RWPE2 (cell line): ENCODE measurements around the gene EPYC.
A peak's percentile ranks its signal among the peaks of the same experiment; 100 is the strongest.

ENCODE experiments used
- ATAC-seq: fragments of 200-7000 bp; cut with Tn5 transposase; 3 replicates; pipeline ENCODE4 v1.9.1; 2021; ENCODE audit warnings: low read depth
- DNase-seq: peaks from one replicate; pipeline ENCODE4 v3.0.0-alpha.2; 2020; ENCODE audit warnings: low spot score
- H3K27ac ChIP-seq: fragments of 450-650 bp; 2 replicates; pipeline ENCODE4 v1.5.1; 2017; ENCODE audit warnings: mild to moderate bottlenecking; ENCODE audit not compliant: poor library complexity, severe bottlenecking
- H3K27me3 ChIP-seq: fragments of 250-450 bp; sonication (Bioruptor Pico); 2 replicates; pipeline ENCODE4 v1.5.1; 2021; ENCODE audit warnings: mild to moderate bottlenecking, moderate library complexity; ENCODE audit not compliant: insufficient read depth, poor library complexity, severe bottlenecking
- H3K36me3 ChIP-seq: fragments of 250-450 bp; sonication (Bioruptor Pico); 2 replicates; pipeline ENCODE4 v1.5.1; 2020; ENCODE audit warnings: low read depth, mild to moderate bottlenecking, moderate library complexity
- H3K4me1 ChIP-seq: fragments of 250-450 bp; sonication (Bioruptor Pico); 2 replicates; pipeline ENCODE4 v1.5.1; 2021; ENCODE audit warnings: mild to moderate bottlenecking, moderate library complexity; ENCODE audit not compliant: insufficient read depth, poor library complexity, severe bottlenecking
- H3K4me3 ChIP-seq: fragments of 250-450 bp; sonication (Bioruptor Pico); 2 replicates; pipeline ENCODE4 v1.5.1; 2021; ENCODE audit warnings: mild to moderate bottlenecking, moderate library complexity; ENCODE audit not compliant: severe bottlenecking
- H3K9me3 ChIP-seq: fragments of 250-450 bp; sonication (Bioruptor Pico); 2 replicates; pipeline ENCODE4 v1.5.1; 2021; ENCODE audit warnings: mild to moderate bottlenecking, moderate library complexity; ENCODE audit not compliant: severe bottlenecking
- CTCF ChIP-seq: fragments of 450-650 bp; IDR thresholded peaks from one replicate; pipeline ENCODE4 v1.5.1; 2017; ENCODE audit warnings: mild to moderate bottlenecking, moderate library complexity; ENCODE audit not compliant: poor library complexity, severe bottlenecking

EPYC gene

GRCh38 chr12:90958347-90958746 lies 46.4 kb downstream of the EPYC start:
- H3K27me3 ChIP-seq = no peaks in the 10 kb centered on the region
- no peak for TF ChIP-seq CTCF
- no peak overlapping the region for H3K27ac ChIP-seq
- no peaks in the 10 kb centered on the region for H3K36me3 ChIP-seq
- DNase-seq = no peak
- H3K4me3 ChIP-seq = no peak overlapping the region
- no peaks in the 10 kb centered on the region for H3K9me3 ChIP-seq
- ATAC-seq = no peak
- H3K4me1 ChIP-seq = no peaks in the 10 kb centered on the region

- H3K27ac ChIP-seq = no peak within 1 kb of the TSS
- no peak for DNase-seq
- H3K4me3 ChIP-seq = no peak within 1 kb of the TSS
- no peaks in the 10 kb centered on the region for H3K9me3 ChIP-seq
- H3K36me3 ChIP-seq = no peaks in the 10 kb centered on the region
- no peak for ATAC-seq
- H3K27me3 ChIP-seq = no peaks in the 10 kb centered on the region
- no peak for TF ChIP-seq CTCF
- no peaks in the 10 kb centered on the region for H3K4me1 ChIP-seq
These were observed 49.9 kb downstream of the EPYC start, which contains the start of gene CCER1 for GRCh38 chr12:90954921-90955320. TSS of gene CCER1 (minus strand) at chr12:90955176. CDS start at chr12:90954742, 434 bp downstream.

DNA sequence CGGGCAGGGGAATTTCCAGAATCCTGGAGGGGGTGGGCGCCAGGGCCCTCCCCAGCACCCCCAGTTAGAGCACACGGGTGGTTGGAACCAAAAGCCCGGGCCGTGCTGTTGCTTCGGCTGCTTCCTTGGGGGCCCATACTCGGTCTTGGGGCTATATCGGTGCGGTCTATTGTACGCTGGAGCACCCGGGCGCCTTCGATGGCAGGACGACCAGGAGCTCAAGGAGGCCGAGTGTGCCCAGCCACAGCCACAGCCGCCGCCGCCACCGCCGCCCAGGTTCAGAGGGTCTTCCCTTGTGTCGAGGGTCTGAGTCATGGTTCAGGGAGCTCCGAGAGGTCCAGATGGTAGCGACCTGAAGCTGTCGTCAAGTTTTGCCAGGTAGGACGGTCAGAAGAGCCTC lies 50.3 kb downstream of the EPYC start:
- ATAC-seq (no peak), DNase-seq (no peak)
- no peaks in the 10 kb centered on the region for H3K4me1 ChIP-seq
- H3K4me3 ChIP-seq = no peak overlapping the region
- H3K9me3 ChIP-seq = no peaks in the 10 kb centered on the region
- H3K27ac ChIP-seq = no peak overlapping the region
- no peak for TF ChIP-seq CTCF
- no peaks in the 10 kb centered on the region for H3K27me3 ChIP-seq
- no peaks in the 10 kb centered on the region for H3K36me3 ChIP-seq

DNA sequence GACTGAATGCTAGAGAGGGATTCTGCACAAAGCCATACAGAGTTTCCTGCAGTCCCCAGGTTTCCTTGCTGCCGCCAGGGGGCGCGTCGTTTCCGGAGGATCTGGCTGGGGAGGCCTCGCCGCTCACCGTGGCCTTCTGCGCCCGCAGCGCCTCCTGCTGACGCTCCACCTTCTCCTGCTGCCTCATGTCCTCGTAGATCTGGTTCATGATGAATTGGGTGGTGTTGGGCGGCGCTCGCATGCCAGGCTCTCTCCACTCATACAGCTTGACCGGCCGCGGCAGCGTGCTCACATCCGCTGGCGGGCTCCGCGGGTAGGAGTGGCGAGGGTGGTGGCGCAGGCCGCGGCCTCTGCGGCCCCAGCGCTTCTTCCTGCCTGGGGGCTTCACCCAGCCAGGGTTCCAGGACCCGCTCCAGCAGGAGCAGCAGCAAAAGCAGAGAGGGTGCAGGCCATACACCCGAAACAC lies 50.8 kb downstream of the EPYC start:
- H3K4me1 ChIP-seq = no peaks in the 10 kb centered on the region
- H3K4me3 ChIP-seq = no peak overlapping the region
- H3K27ac ChIP-seq = no peak overlapping the region
- TF ChIP-seq CTCF = peak; percentile 44
- no peaks in the 10 kb centered on the region for H3K27me3 ChIP-seq
- no peak for DNase-seq
- ATAC-seq = no peak
- H3K36me3 ChIP-seq = no peaks in the 10 kb centered on the region
- no peaks in the 10 kb centered on the region for H3K9me3 ChIP-seq

- Histone ChIP-seq H3K36me3 (no peaks in the 10 kb centered on the region), H3K4me3 (no peak overlapping the region), H3K27ac (no peak overlapping the region), H3K9me3 (no peaks in the 10 kb centered on the region), H3K4me1 (no peaks in the 10 kb centered on the region), H3K27me3 (no peaks in the 10 kb centered on the region)
- no peak for TF ChIP-seq CTCF
- no peak for DNase-seq
- no peak for ATAC-seq
These were observed 53.2 kb downstream of the EPYC start for GRCh38 chr12:90951432-90952105.
